Neural cell (in vitro differentiated cells): ENCODE data around the gene ABCA2. TPM values are rescaled to one million over a fixed set of nuclear protein-coding genes. Genes with fewer than 3 reads are reported as not detected.

Experiments
- H2AFZ ChIP-seq: fragments of 200-600, 300-800 bp; sonication (generic), shearing (Covaris generic); 2 replicates; pipeline ENCODE4 v1.6.0; 2014; ENCODE audit warnings: low read depth, mild to moderate bottlenecking, antibody characterized with exemption, low read length, moderate library complexity
- H3F3A ChIP-seq: fragments of 200-600 bp; shearing (Covaris generic); 2 replicates; pipeline ENCODE4 v1.6.1; 2016; ENCODE audit warnings: mild to moderate bottlenecking, moderate library complexity, mixed read lengths, antibody characterized with exemption, low read length; ENCODE audit not compliant: insufficient read depth, poor library complexity, severe bottlenecking
- H3K27ac ChIP-seq: fragments of 200-600, 300-800 bp; sonication (generic), shearing (Covaris generic); 2 replicates; pipeline ENCODE4 v1.5.1; 2014; ENCODE audit warnings: mild to moderate bottlenecking, low read length, moderate library complexity
- H3K27me3 ChIP-seq: fragments of 300-800, 200-600 bp; sonication (generic), shearing (Covaris generic); 2 replicates; pipeline ENCODE4 v1.6.0; 2014; ENCODE audit warnings: mild to moderate bottlenecking, low read depth, low read length, moderate library complexity; ENCODE audit not compliant: insufficient read depth
- H3K36me3 ChIP-seq: fragments of 300-800, 200-600 bp; sonication (generic), shearing (Covaris generic); 2 replicates; pipeline ENCODE4 v1.5.1; 2014; ENCODE audit warnings: mild to moderate bottlenecking, antibody characterized with exemption, low read length, moderate library complexity; ENCODE audit not compliant: insufficient read depth
- H3K4me2 ChIP-seq: fragments of 300-800, 200-600 bp; sonication (generic), shearing (Covaris generic); 2 replicates; pipeline ENCODE4 v1.6.0; 2014; ENCODE audit warnings: mild to moderate bottlenecking, low read length
- H3K4me3 ChIP-seq: fragments of 300-800, 200-600 bp; sonication (generic), shearing (Covaris generic); 2 replicates; pipeline ENCODE4 v1.5.1; 2014; ENCODE audit warnings: mild to moderate bottlenecking, low read length, moderate library complexity
- H3K79me2 ChIP-seq: fragments of 200-600 bp; shearing (Covaris generic); replicated peaks from 2 replicates; pipeline ENCODE4 v1.6.0; 2014; ENCODE audit warnings: mild to moderate bottlenecking, low read length, moderate library complexity; ENCODE audit not compliant: insufficient read depth
- H3K9ac ChIP-seq: fragments of 300-800, 200-600 bp; sonication (generic), shearing (Covaris generic); 2 replicates; pipeline ENCODE4 v1.6.1; 2016; ENCODE audit warnings: mild to moderate bottlenecking, low read length, mixed read lengths
- H3K9me2 ChIP-seq: fragments of 200-600 bp; shearing (Covaris generic); 2 replicates; pipeline ENCODE4 v1.6.1; 2016; ENCODE audit warnings: mild to moderate bottlenecking, low read length, mixed read lengths; ENCODE audit not compliant: insufficient read depth
- H3K9me3 ChIP-seq: fragments of 200-600, 300-800 bp; sonication (generic), shearing (Covaris generic); 2 replicates; pipeline ENCODE4 v1.6.1; 2016; ENCODE audit warnings: mild to moderate bottlenecking, mixed run types, low read length, moderate library complexity, mixed read lengths
- H4K20me1 ChIP-seq: fragments of 200-600 bp; shearing (Covaris generic); 2 replicates; pipeline ENCODE4 v1.6.1; 2016; ENCODE audit warnings: mild to moderate bottlenecking, mixed run types; ENCODE audit not compliant: insufficient read depth
- EP300 ChIP-seq: fragments of 450-650 bp; conservative IDR thresholded peaks from 2 replicates; pipeline ENCODE4 v1.6.1; 2014; ENCODE audit warnings: antibody characterized with exemption, mild to moderate bottlenecking, moderate library complexity; ENCODE audit not compliant: poor library complexity, severe bottlenecking
- EZH2 ChIP-seq: fragments of 200-600, 300-800 bp; shearing (Covaris generic), sonication (generic); IDR thresholded peaks from 2 replicates; pipeline ENCODE4 v1.6.1; 2014; ENCODE audit warnings: antibody characterized with exemption, low read length, borderline replicate concordance, mild to moderate bottlenecking; ENCODE audit not compliant: insufficient read depth, poor library complexity, severe bottlenecking
- MXI1 ChIP-seq: fragments of 450-650 bp; conservative IDR thresholded peaks from 2 replicates; pipeline ENCODE4 v1.6.1; 2014; ENCODE audit warnings: antibody characterized with exemption, mild to moderate bottlenecking; ENCODE audit not compliant: poor library complexity, severe bottlenecking
- POLR2AphosphoS5 ChIP-seq: IDR thresholded peaks from 2 replicates; pipeline ENCODE4 v1.6.1; 2012
- RAD21 ChIP-seq: fragments of 450-650 bp; conservative IDR thresholded peaks from 2 replicates; pipeline ENCODE4 v1.6.1; 2014; ENCODE audit warnings: antibody characterized with exemption, mild to moderate bottlenecking, moderate library complexity
- SMC3 ChIP-seq: fragments of 450-650 bp; conservative IDR thresholded peaks from 2 replicates; pipeline ENCODE4 v1.6.1; 2014; ENCODE audit warnings: antibody characterized with exemption, mild to moderate bottlenecking, moderate library complexity; ENCODE audit not compliant: poor library complexity
- TAF1 ChIP-seq: IDR thresholded peaks from 2 replicates; pipeline ENCODE4 v1.6.1; 2012; ENCODE audit warnings: low read depth
- polyA plus RNA-seq: library from polyadenylated mRNA; depleted of rRNA; stranded (reverse); fragments of >200 nt; gene quantifications from 2 replicates; pipeline ENCODE4 v1.2.3, GENCODE V29; 2014
- TF ChIP-seq, protein P1 (sequence below): fragments of 450-650 bp; IDR thresholded peaks from 2 replicates; pipeline ENCODE4 v1.5.1; 2014; ENCODE audit warnings: antibody characterized with exemption, mild to moderate bottlenecking, moderate library complexity; ENCODE audit not compliant: poor library complexity, severe bottlenecking
- TF ChIP-seq, protein P2 (sequence below): IDR thresholded peaks from 2 replicates; pipeline ENCODE4 v1.6.1; 2012; ENCODE audit warnings: borderline replicate concordance

Gene ABCA2
- polyA plus RNA-seq, 1 donor from 2014 or later: 30.6 TPM

DNA sequence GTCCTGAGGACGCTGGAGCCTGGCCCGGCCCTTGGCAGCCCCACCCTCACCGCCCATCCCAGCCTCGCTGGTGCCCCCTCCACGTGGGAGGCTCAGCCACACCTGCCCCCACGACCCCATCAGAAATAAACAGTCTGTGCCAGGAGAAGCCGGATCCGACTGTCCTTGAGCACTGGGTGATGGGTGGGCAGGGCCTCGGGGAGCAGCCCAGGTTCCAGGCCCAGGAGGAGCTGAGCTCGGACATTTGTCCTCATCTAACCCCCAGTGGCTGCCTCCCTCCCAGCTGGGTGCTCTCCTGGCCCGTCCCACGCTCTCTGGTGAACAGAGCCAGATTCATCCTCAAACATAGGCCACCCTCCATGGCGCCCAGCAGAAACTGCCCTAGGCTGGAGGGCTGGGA is 55.3 kb downstream of the ABCA2 start:
- Histone ChIP-seq H3K27ac (no peak overlapping the region), H2AFZ (no peak overlapping the region), H3K36me3 (no peaks in the 10 kb centered on the region), H3F3A (no peaks in the 10 kb centered on the region), H3K9ac (no peak overlapping the region), H3K9me2 (no peaks in the 10 kb centered on the region), H4K20me1 (no peaks in the 10 kb centered on the region), H3K79me2 (no peaks in the 10 kb centered on the region), H3K4me3 (no peak overlapping the region), H3K4me2 (no peak overlapping the region), H3K27me3 (peaks cover 6% of the 10 kb centered on the region), H3K9me3 (no peaks in the 10 kb centered on the region)
- TF ChIP-seq, protein P1, sequence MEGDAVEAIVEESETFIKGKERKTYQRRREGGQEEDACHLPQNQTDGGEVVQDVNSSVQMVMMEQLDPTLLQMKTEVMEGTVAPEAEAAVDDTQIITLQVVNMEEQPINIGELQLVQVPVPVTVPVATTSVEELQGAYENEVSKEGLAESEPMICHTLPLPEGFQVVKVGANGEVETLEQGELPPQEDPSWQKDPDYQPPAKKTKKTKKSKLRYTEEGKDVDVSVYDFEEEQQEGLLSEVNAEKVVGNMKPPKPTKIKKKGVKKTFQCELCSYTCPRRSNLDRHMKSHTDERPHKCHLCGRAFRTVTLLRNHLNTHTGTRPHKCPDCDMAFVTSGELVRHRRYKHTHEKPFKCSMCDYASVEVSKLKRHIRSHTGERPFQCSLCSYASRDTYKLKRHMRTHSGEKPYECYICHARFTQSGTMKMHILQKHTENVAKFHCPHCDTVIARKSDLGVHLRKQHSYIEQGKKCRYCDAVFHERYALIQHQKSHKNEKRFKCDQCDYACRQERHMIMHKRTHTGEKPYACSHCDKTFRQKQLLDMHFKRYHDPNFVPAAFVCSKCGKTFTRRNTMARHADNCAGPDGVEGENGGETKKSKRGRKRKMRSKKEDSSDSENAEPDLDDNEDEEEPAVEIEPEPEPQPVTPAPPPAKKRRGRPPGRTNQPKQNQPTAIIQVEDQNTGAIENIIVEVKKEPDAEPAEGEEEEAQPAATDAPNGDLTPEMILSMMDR: no peak
- TF ChIP-seq, protein P2, sequence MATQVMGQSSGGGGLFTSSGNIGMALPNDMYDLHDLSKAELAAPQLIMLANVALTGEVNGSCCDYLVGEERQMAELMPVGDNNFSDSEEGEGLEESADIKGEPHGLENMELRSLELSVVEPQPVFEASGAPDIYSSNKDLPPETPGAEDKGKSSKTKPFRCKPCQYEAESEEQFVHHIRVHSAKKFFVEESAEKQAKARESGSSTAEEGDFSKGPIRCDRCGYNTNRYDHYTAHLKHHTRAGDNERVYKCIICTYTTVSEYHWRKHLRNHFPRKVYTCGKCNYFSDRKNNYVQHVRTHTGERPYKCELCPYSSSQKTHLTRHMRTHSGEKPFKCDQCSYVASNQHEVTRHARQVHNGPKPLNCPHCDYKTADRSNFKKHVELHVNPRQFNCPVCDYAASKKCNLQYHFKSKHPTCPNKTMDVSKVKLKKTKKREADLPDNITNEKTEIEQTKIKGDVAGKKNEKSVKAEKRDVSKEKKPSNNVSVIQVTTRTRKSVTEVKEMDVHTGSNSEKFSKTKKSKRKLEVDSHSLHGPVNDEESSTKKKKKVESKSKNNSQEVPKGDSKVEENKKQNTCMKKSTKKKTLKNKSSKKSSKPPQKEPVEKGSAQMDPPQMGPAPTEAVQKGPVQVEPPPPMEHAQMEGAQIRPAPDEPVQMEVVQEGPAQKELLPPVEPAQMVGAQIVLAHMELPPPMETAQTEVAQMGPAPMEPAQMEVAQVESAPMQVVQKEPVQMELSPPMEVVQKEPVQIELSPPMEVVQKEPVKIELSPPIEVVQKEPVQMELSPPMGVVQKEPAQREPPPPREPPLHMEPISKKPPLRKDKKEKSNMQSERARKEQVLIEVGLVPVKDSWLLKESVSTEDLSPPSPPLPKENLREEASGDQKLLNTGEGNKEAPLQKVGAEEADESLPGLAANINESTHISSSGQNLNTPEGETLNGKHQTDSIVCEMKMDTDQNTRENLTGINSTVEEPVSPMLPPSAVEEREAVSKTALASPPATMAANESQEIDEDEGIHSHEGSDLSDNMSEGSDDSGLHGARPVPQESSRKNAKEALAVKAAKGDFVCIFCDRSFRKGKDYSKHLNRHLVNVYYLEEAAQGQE: no peak
- no peak for TF ChIP-seq SMC3
- TF ChIP-seq POLR2AphosphoS5: no peak
- TF ChIP-seq TAF1: no peak
- no peak for TF ChIP-seq RAD21
- TF ChIP-seq MXI1: no peak
- TF ChIP-seq EP300: no peak
- TF ChIP-seq EZH2: no peak

DNA sequence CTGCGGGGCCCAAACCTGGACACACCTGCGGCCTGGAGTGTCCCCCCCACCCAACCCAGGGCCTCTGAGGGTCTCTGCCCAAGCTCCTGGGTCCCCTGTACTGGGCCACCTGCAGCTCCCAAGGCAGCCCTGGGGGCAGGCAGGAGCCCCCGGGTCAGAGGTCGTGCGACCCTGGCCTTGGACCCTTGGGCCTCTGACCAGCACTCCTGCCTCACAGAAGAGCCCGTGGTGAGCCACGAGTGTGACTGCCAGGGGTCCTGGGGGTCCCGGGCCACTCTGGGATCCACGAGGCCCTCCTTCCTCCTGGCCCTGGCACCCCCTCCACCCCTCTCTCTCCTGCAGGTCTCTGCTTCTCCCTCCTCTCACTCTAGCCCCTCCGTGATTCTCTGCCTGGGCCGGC is 55.7 kb downstream of the ABCA2 start:
- H3K9me3 ChIP-seq: no peaks in the 10 kb centered on the region
- H3F3A ChIP-seq: no peaks in the 10 kb centered on the region
- TF ChIP-seq EZH2 (no peak), EP300 (no peak), RAD21 (no peak), SMC3 (no peak), POLR2AphosphoS5 (no peak), TAF1 (no peak), MXI1 (no peak)
- TF ChIP-seq, protein P2: no peak
- TF ChIP-seq, protein P1: no peak
- H3K36me3 ChIP-seq: no peaks in the 10 kb centered on the region
- no peak overlapping the region for H2AFZ ChIP-seq
- H3K9me2 ChIP-seq: no peaks in the 10 kb centered on the region
- H4K20me1 ChIP-seq: no peaks in the 10 kb centered on the region
- H3K9ac ChIP-seq: no peak overlapping the region
- peaks cover 2% of the 10 kb centered on the region for H3K27me3 ChIP-seq
- no peak overlapping the region for H3K27ac ChIP-seq
- no peaks in the 10 kb centered on the region for H3K79me2 ChIP-seq
- H3K4me2 ChIP-seq: no peak overlapping the region
- no peak overlapping the region for H3K4me3 ChIP-seq
